Right lobe of liver (tissue), 6 donors: ENCODE data around the gene SEMA4B. TPM values are rescaled to one million over a fixed set of nuclear protein-coding genes. Genes with fewer than 3 reads are reported as not detected.

Source experiments
- ATAC-seq, 4 donors: fragments of 200-7000 bp; cut with Tn5 transposase; one replicate each; pipeline ENCODE4 v1.9.1; 2020; ENCODE audit warnings: mild to moderate bottlenecking in 4 of 4, moderate library complexity in 4 of 4
- DNase-seq, 3 donors: peaks; one replicate each; pipeline ENCODE4 v3.0.0-alpha.2; 2020
- H3K27ac ChIP-seq, 3 donors: fragments of 200-600 bp; one replicate each; pipeline ENCODE4 v1.8.0; 2022
- H3K27me3 ChIP-seq, 2 donors: fragments of 200-600 bp; one replicate each; pipeline ENCODE4 v1.8.0; 2022
- H3K36me3 ChIP-seq, 4 donors: fragments of 200-600 bp; sonication (generic) in 1 of 4; one replicate each; pipeline versions ENCODE4 v1.5.1 to v1.8.0; 2017 to 2022; ENCODE audit warnings: control low read depth in 1 of 4
- H3K4me1 ChIP-seq, 4 donors: fragments of 200-600 bp; sonication (generic) in 1 of 4; one replicate each; pipeline versions ENCODE4 v1.5.1 to v1.8.0; 2017 to 2022; ENCODE audit warnings: control low read depth in 1 of 4
- H3K4me3 ChIP-seq, 3 donors: fragments of 200-600 bp; one replicate each; pipeline ENCODE4 v1.8.0; 2022
- H3K9me3 ChIP-seq, 4 donors: fragments of 200-600 bp; sonication (generic) in 1 of 4; one replicate each; pipeline versions ENCODE4 v1.5.1 to v1.8.0; 2017 to 2022; ENCODE audit warnings: control low read depth in 1 of 4
- POLR2A ChIP-seq: fragments of 450-650 bp; IDR thresholded peaks from one replicate; pipeline ENCODE4 v1.6.1; 2017; ENCODE audit warnings: antibody characterized with exemption, mild to moderate bottlenecking
- whole genome bisulfite sequencing: methylation state at CpG from one replicate; pipeline ENCODE4 v1.1.6; 2018; ENCODE audit warnings: low coverage, low lambda C conversion rate; ENCODE audit not compliant: insufficient coverage; ENCODE audit errors: missing lambda C conversion rate; 5-methylcytosine and 5-hydroxymethylcytosine counted together
- intact Hi-C, 2 donors: fragments of 100-400 bp; cut with DNase I; formaldehyde crosslinking; loops; one replicate each; pipeline versions ENCODE4 v1.11.2 to v1.14.1; 2022
- total RNA-seq, 6 experiments: library from RNA; depleted of rRNA in 2 of 6; stranded (reverse); fragments of >200 nt in 2 of 6; fragmentation: NEBNext Ultra II Directional in 3 of 6; extraction: Animal tissue kit (Norgen Biotek cat#: 25700) in 3 of 6; gene quantifications; one replicate each; pipeline versions ENCODE4 v1.1.0 to v1.2.4, GENCODE V29; 2016 to 2023
- TF ChIP-seq, protein P1 (sequence below), 4 donors: fragments of 200-600 bp in 3 of 4; fragments of 450-650 bp in 1 of 4; IDR thresholded peaks; one replicate each; pipeline versions ENCODE4 v1.5.1 to v1.8.0; 2016 to 2022; ENCODE audit warnings: antibody characterized with exemption in 4 of 4, mild to moderate bottlenecking in 2 of 4
- donor health status: DM: no; HTN: yes; CAD: no.
- donor health status: DM: no; HTN: no; CAD: no.
- donor health status: DM: no; HTN: no; CAD: no.
- donor health status: DM: no; HTN: yes; CAD: no.
- donor health status: DM: no; HTN: yes; CAD: no.

Gene SEMA4B
- total RNA-seq, 6 experiments from 2014 or later: 17.1 to 67.7 (median 20.3) TPM

DNA sequence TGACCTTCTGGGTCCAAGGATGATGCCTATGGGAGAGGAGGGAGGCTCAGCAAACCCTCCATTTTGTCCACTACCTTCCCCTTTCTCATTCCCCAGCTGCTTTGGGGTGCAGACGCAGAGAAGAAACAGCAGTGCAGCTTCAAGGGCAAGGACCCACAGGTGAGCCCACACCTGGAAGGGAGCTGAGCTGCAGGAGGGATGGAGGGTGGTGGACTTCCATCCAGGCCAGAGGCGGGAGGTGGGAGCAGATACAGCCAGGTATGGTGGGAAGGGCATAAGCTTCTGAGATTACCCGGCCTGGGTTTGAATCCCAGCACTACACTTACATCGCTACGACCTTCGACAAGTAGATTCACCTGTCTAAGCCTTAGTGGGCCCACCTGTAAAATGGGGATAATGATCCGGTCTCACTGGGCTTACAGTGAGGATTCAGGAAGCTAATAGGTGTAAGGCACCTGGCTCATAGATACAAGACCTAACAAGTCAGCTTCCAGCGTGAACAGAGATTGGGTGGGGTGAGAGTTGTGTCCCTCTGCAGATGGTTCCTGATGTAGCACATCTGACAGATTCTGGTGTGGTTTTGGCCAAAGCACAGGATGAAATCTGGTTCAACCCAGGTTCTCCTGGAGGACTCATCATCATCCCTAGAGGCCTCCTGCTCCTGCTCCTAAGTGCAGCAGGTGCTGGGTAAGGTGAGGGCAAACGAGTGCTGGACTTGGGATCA is 16.7 kb downstream of the SEMA4B start:
- intact Hi-C loops: loop anchor here (10.0 kb wide), 1 partner anchor 53 kb away; no protein-coding TSS in a partner anchor
- 76% methylated on average over 7 of the region's 9 CpGs for WGBS
- Histone ChIP-seq H3K27me3 (no peaks in the 10 kb centered on the region), H3K36me3 (peaks cover 0 to 18% (median 2%) of the 10 kb centered on the region in 4 donors), H3K27ac (no peak overlapping the region), H3K9me3 (no peaks in the 10 kb centered on the region), H3K4me1 (peaks cover 0 to 23% (median 3%) of the 10 kb centered on the region in 4 donors), H3K4me3 (no peak overlapping the region)
- TF ChIP-seq, protein P1, sequence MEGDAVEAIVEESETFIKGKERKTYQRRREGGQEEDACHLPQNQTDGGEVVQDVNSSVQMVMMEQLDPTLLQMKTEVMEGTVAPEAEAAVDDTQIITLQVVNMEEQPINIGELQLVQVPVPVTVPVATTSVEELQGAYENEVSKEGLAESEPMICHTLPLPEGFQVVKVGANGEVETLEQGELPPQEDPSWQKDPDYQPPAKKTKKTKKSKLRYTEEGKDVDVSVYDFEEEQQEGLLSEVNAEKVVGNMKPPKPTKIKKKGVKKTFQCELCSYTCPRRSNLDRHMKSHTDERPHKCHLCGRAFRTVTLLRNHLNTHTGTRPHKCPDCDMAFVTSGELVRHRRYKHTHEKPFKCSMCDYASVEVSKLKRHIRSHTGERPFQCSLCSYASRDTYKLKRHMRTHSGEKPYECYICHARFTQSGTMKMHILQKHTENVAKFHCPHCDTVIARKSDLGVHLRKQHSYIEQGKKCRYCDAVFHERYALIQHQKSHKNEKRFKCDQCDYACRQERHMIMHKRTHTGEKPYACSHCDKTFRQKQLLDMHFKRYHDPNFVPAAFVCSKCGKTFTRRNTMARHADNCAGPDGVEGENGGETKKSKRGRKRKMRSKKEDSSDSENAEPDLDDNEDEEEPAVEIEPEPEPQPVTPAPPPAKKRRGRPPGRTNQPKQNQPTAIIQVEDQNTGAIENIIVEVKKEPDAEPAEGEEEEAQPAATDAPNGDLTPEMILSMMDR (IDR thresholded peaks at IDR 0.05): no peak
- TF ChIP-seq POLR2A: no peak
- DNase-seq: no peak
- no peak for ATAC-seq

DNA sequence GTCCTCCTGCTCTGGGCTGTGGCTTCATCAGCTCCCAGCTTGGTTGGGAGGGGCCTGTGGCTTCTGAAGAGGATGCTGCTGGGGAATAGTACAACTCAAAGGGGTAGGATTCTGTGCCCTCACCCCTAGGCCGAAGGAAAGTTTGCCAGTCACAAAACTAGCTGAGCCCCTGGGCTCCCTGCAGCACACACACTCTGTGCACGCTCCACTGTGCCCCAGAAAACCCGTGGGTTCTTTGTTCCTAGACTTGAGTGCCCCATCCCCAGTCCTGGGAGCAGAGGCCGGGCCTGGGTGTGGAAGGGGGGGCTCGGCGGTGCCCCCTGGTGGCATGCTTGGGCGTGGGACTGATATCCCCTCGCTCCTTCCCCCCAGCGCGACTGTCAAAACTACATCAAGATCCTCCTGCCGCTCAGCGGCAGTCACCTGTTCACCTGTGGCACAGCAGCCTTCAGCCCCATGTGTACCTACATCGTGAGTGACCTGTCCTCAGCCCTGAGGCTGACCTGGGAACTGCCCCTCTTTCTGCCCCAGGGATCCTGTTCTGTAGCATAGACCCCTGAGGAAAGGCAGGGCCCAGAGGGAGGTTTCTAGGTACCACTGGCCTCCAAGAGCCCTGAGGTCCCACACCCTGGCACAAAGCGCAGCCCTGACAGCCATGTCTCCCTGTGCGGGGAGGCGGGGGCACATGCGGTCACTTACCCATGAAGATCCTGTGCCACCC is 18.5 kb downstream of the SEMA4B start:
- no peaks in the 10 kb centered on the region for H3K9me3 ChIP-seq
- no peak overlapping the region for H3K27ac ChIP-seq
- DNase-seq (peak in 1 of 3 donors; percentile 42), ATAC-seq (peak; percentile 53 to 63 (median 56))
- H3K36me3 ChIP-seq: peaks cover 4 to 34% (median 15%) of the 10 kb centered on the region in 4 donors
- WGBS: 40% methylated on average over 2 of the region's 17 CpGs
- no peaks in the 10 kb centered on the region for H3K27me3 ChIP-seq
- H3K4me1 ChIP-seq: peaks cover 0 to 11% (median 0%) of the 10 kb centered on the region in 4 donors
- TF ChIP-seq POLR2A: no peak
- TF ChIP-seq, protein P1 (IDR thresholded peaks at IDR 0.05): peak; percentile 51 to 63 (median 57)
- intact Hi-C loops: loop anchor here (10.0 kb wide), 2 partner anchors 55 to 75 kb away; no protein-coding TSS in a partner anchor
- H3K4me3 ChIP-seq: no peak overlapping the region

DNA sequence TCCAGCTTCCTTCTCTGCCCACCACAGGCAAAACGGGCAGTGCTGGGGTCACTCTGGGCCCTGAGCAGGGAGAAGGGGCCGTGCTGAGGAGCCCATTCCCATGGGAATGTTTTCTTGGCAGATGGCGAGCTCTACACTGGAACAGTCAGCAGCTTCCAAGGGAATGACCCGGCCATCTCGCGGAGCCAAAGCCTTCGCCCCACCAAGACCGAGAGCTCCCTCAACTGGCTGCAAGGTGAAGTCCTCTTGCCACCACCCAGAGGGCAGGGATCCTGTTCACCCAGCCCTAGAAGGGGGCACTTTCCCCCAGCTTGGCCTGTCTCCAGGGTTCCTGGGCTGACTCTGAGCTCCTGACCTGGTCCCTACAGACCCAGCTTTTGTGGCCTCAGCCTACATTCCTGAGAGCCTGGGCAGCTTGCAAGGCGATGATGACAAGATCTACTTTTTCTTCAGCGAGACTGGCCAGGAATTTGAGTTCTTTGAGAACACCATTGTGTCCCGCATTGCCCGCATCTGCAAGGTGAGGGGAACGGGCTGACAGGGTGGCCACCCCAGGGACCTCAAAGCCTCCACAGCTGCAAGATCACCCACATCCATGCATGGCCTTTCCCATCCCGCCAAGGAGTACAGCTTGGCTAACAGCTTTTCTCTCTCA is 20.2 kb downstream of the SEMA4B start:
- intact Hi-C loops: loop anchor here in 1 of 2 donors (10.0 kb wide), 1 partner anchor 77 kb away; no protein-coding TSS in a partner anchor
- Histone ChIP-seq H3K4me1 (peaks cover 0 to 11% (median 0%) of the 10 kb centered on the region in 4 donors), H3K36me3 (peaks cover 4 to 52% (median 25%) of the 10 kb centered on the region in 4 donors), H3K4me3 (no peak overlapping the region), H3K27me3 (no peaks in the 10 kb centered on the region), H3K27ac (peak overlapping the region in 2 of 3 donors; percentile 50 to 63), H3K9me3 (no peaks in the 10 kb centered on the region)
- 35% methylated on average over 4 of the region's 14 CpGs for WGBS
- ATAC-seq (peak; percentile 85 to 97 (median 92)), DNase-seq (peak; percentile 77 to 88 (median 87))
- no peak for TF ChIP-seq POLR2A
- TF ChIP-seq, protein P1 (IDR thresholded peaks at IDR 0.05): peak; percentile 65 to 88 (median 79)

DNA sequence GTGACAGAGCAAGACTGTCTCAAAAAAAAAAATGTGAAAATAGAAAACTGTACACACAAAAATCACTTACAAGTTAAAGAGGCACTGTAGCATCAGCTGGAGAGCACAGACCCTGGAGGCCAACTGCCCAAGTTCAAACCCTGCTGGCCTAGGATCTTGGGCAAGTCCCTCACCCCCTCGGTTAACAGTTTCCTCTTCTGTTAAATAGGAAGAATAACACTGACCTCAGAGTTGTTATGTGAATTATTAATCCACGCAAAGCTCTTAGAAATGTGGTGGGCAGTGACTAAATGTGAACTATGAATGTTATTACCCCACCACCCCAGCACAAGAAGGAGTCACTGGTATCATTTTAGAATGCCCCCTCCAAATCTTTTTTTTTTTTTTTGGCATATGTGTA is 21.4 kb downstream of the SEMA4B start:
- ATAC-seq (no peak), DNase-seq (no peak)
- WGBS: 63% methylated on average over 2 of the region's 2 CpGs
- no peaks in the 10 kb centered on the region for H3K27me3 ChIP-seq
- no peak overlapping the region for H3K27ac ChIP-seq
- no peaks in the 10 kb centered on the region for H3K9me3 ChIP-seq
- peaks cover 6 to 61% (median 29%) of the 10 kb centered on the region in 4 donors for H3K36me3 ChIP-seq
- no peak for TF ChIP-seq POLR2A
- TF ChIP-seq, protein P1 (IDR thresholded peaks at IDR 0.05): no peak
- peaks cover 0 to 11% (median 0%) of the 10 kb centered on the region in 4 donors for H3K4me1 ChIP-seq
- intact Hi-C loops: loop anchor here in 1 of 2 donors (10.0 kb wide), 1 partner anchor 78 kb away; no protein-coding TSS in a partner anchor
- no peak overlapping the region for H3K4me3 ChIP-seq
